NK-92 treated with Interleukin-12 subunit alpha and Interleukin-12 subunit beta, amount 100 ng/mL, for 24 hours (cell line): Measurements from ENCODE around the gene GPR142.
A peak's percentile ranks its signal among the peaks of the same experiment; 100 is the strongest.

Experiments
- DNase-seq: peaks from one replicate; lab custom pipeline; 2025; lab: John Stamatoyannopoulos, UW

GPR142 gene

GRCh38 chr17:74345433-74346241, 21.7 kb upstream of the GPR142 start:
- DNase-seq = no peak

- no peak for DNase-seq
These were observed 19.7 kb upstream of the GPR142 start for GRCh38 chr17:74347646-74348045.

- DNase-seq = no peak
These were observed 18.2 kb upstream of the GPR142 start for GRCh38 chr17:74349120-74349519.

GRCh38 chr17:74350486-74350885, 16.8 kb upstream of the GPR142 start:
- no peak for DNase-seq

GRCh38 chr17:74351552-74352210, 15.6 kb upstream of the GPR142 start:
- no peak for DNase-seq

GRCh38 chr17:74353446-74354060, 13.8 kb upstream of the GPR142 start:
- no peak for DNase-seq

GRCh38 chr17:74354123-74354522, 13.2 kb upstream of the GPR142 start:
- DNase-seq = no peak

GRCh38 chr17:74354561-74354960, 12.7 kb upstream of the GPR142 start:
- DNase-seq = no peak

GRCh38 chr17:74355065-74355464, 12.2 kb upstream of the GPR142 start:
- no peak for DNase-seq

- no peak for DNase-seq
These were observed 10.4 kb upstream of the GPR142 start for GRCh38 chr17:74356646-74357465.

GRCh38 chr17:74357466-74357809, 9.9 kb upstream of the GPR142 start:
- DNase-seq = no peak

GRCh38 chr17:74358697-74359096, 8.6 kb upstream of the GPR142 start:
- DNase-seq = no peak

GRCh38 chr17:74359916-74360315, 7.4 kb upstream of the GPR142 start:
- no peak for DNase-seq

- DNase-seq = no peak
These were observed 6.4 kb upstream of the GPR142 start for GRCh38 chr17:74360899-74361229.

GRCh38 chr17:74361230-74362068, 5.9 kb upstream of the GPR142 start, which contains the start of gene BTBD17:
BTBD17 (minus strand) TSS chr17:74361868; CDS start chr17:74361819, 49 bp downstream.
- no peak for DNase-seq

- DNase-seq = no peak
These were observed 5.3 kb upstream of the GPR142 start for GRCh38 chr17:74362069-74362405.

- no peak for DNase-seq
These were observed 4.4 kb upstream of the GPR142 start for GRCh38 chr17:74362810-74363498.

GRCh38 chr17:74368341-74369081, 1.2 kb downstream of the GPR142 start:
- peak; percentile 47 for DNase-seq

GRCh38 chr17:74369221-74369620, 1.9 kb downstream of the GPR142 start:
- no peak for DNase-seq
